Cardiac fibroblast (primary cell): Measurements from ENCODE around the gene CDH2.

Experiments
- DNase-seq, 2 donors: peaks; one replicate each; pipeline versions ENCODE4 v3.0.0 to v3.0.0-alpha.2; 2010; ENCODE audit warnings: low read depth in 2 of 2
- H3K4me3 ChIP-seq, 2 donors: replicated peaks in 1 of 2; 1 replicate in 1 of 2; 2 replicates in 1 of 2; pipeline ENCODE4 v1.5.1; 2011; ENCODE audit warnings: low read depth in 2 of 2, low read length in 2 of 2, mild to moderate bottlenecking in 2 of 2, moderate library complexity in 1 of 2
- CTCF ChIP-seq: IDR thresholded peaks from one replicate; pipeline ENCODE4 v1.5.1; 2011; ENCODE audit warnings: low read depth, mild to moderate bottlenecking, low read length, inconsistent platforms

CDH2 gene

DNA sequence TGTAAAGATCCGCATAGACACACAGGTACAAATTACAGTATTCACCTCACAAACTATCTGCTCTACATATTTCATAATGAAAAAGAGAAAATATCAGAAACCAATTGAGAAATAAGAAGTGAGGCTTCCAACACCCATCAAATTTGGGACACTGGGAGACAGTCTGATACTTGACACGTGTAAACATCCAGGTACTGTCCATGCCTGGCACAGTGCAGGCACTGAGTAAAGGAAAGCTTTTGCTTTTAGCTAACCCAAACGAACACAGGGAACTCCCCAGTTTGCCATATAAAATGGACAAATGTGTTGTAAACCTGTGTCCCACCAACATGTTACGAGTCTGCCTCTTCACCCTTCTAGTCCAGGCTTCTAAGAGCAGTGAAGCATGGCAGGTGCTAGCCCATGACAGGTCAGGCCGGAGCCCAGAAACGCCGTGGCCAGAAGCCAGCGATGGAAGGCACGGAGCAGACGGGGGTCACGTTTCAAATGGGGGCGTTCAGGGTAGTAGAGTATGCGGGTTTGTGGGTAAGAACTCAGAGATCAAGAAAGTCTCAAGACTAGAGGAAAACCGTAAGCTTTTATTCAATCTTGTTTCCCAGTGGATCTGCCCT lies 27.0 kb downstream of the CDH2 start:
- no peak for TF ChIP-seq CTCF
- H3K4me3 ChIP-seq, result no peak overlapping the region
- no peak for DNase-seq

DNA sequence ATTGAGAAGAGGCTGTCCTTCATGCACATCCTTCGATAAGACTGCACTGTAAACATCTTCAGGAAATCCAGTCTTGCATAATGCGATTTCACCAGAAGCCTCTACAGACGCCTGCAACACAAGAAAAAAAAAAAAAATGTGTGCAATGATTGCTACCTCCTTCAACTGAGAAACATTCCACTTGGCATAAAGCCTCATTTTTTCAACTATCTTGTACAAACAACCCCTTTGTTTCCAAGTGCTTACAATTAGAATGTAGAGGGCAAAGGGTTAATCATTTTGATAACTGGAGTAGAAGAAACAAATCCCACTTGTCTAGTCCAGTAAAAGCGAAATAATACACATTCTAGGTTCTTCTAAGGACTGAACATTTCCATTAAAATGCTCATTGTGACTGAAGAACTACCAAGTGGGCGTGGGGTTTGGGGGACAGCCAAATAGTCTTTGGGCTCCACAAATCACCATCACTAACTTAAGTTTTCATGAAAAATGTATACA lies 29.2 kb downstream of the CDH2 start:
- peak; percentile 88 to 89 for DNase-seq
- H3K4me3 ChIP-seq, result no peak overlapping the region
- no peak for TF ChIP-seq CTCF

GRCh38 chr18:28143725-28144124 lies 33.2 kb downstream of the CDH2 start:
- DNase-seq, result no peak
- no peak overlapping the region for H3K4me3 ChIP-seq
- no peak for TF ChIP-seq CTCF

- no peak overlapping the region for H3K4me3 ChIP-seq
- no peak for DNase-seq
- TF ChIP-seq CTCF, result no peak
Observed at GRCh38 chr18:28138816-28139215, 38.1 kb downstream of the CDH2 start.

- no peak for TF ChIP-seq CTCF
- H3K4me3 ChIP-seq, result no peak overlapping the region
- no peak for DNase-seq
Observed at GRCh38 chr18:28136071-28136470, 40.9 kb downstream of the CDH2 start.

- DNase-seq, result no peak
- TF ChIP-seq CTCF, result no peak
- H3K4me3 ChIP-seq, result no peak overlapping the region
Observed at GRCh38 chr18:28134774-28135173, 42.2 kb downstream of the CDH2 start.

- no peak for TF ChIP-seq CTCF
- no peak for DNase-seq
- no peak overlapping the region for H3K4me3 ChIP-seq
Observed at GRCh38 chr18:28132084-28132483, 44.8 kb downstream of the CDH2 start.
